Effector memory CD8-positive, alpha-beta T cell (primary cell): ENCODE data around the gene OR2C1.
A peak's percentile ranks its signal among the peaks of the same experiment; 100 is the strongest.

ENCODE experiments used
- ATAC-seq: fragments of 150-1000 bp; cut with Tn5 transposase; replicated peaks from 2 replicates; pipeline ENCODE4 v1.10.0; 2021; ENCODE audit warnings: mild to moderate bottlenecking, moderate library complexity
- DNase-seq, 3 experiments: peaks; one replicate each; pipeline ENCODE4 v3.0.0; 2021
- H3K27ac Mint-ChIP-seq, 2 donors: one replicate each; pipeline ENCODE4 v1.8.0; 2022; ENCODE audit warnings: mild to moderate bottlenecking in 2 of 2, mixed read lengths in 2 of 2, moderate library complexity in 2 of 2
- H3K27me3 Mint-ChIP-seq, 2 donors: one replicate each; pipeline ENCODE4 v1.8.0; 2022; ENCODE audit warnings: mixed read lengths in 2 of 2
- H3K36me3 Mint-ChIP-seq: one replicate; pipeline ENCODE4 v1.8.0; 2022; ENCODE audit warnings: mild to moderate bottlenecking, moderate library complexity, mixed read lengths; ENCODE audit not compliant: insufficient read depth
- H3K4me1 Mint-ChIP-seq, 2 donors: one replicate each; pipeline ENCODE4 v1.8.0; 2022; ENCODE audit warnings: low read depth in 2 of 2, mixed read lengths in 2 of 2
- H3K4me3 Mint-ChIP-seq, 2 donors: one replicate each; pipeline ENCODE4 v1.8.0; 2022; ENCODE audit warnings: mild to moderate bottlenecking in 2 of 2, mixed read lengths in 2 of 2, moderate library complexity in 2 of 2
- H3K9me3 Mint-ChIP-seq, 2 donors: one replicate each; pipeline ENCODE4 v1.8.0; 2022; ENCODE audit warnings: mixed read lengths in 2 of 2
- total RNA-seq, 9 experiments: gene quantifications; one replicate each; lab custom pipeline; 2026; lab: John Stamatoyannopoulos, UW

OR2C1 gene
- total RNA-seq = 0 to 0.10 (median 0) reads per million in 9 experiments

DNA sequence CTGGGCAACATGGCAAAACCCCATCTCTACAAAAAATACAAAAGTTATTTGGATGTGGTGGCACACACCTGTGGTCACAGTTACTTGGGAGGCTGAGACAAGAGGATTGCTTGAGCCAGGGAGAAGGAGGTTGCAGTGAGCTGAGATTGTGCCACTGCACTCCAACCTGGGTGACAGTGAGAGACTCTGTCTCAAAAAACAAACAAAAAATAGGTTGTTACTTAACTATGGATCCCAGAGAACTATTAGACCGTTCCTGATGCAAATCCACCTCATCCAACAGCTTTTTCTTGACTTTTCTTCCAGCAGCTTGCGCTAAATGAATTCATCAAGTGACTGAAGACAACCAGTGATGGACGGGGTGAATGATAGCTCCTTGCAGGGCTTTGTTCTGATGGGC, at the start of gene OR2C1:
TSS of gene OR2C1 (plus strand) at position 301 of the 400 bp plus-strand sequence. CDS start at position 353, 52 bp downstream.
- Mint-ChIP-seq H3K36me3 (no peaks in the 10 kb centered on the region), H3K4me1 (no peaks in the 10 kb centered on the region), H3K4me3 (no peak within 1 kb of the TSS), H3K27me3 (peaks cover 28 to 34% of the 10 kb centered on the region in 2 donors), H3K9me3 (peaks cover 0 to 8% of the 10 kb centered on the region in 2 donors), H3K27ac (peak within 1 kb of the TSS in 1 of 2 donors; percentile 23)
- ATAC-seq = no peak
- DNase-seq = no peak

DNA sequence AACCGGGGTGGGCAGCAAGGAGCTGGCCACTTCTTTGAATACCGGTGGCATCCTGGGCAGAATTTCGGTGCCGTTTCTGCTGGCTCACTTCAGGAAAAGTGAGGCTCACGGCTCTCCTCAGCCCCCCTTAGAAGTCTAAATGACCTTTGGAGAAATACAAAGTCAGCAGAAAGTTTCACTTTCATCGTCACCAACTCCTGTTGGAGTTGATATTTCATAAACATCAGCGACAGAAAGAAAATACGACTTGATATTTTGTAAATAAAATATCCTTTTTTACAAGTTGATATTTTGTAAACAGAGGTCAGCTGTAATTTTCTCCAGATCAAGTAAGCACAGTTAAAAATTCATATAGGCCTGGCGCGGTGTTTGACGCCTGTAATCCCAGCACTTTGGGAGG, 49.6 kb upstream of the OR2C1 start:
- peak overlapping the region; percentile 77 to 88 for H3K27ac Mint-ChIP-seq
- peak overlapping the region; percentile 75 to 80 for H3K4me3 Mint-ChIP-seq
- DNase-seq (no peak), ATAC-seq (no peak)
- H3K4me1 Mint-ChIP-seq = peaks cover 6 to 11% of the 10 kb centered on the region in 2 donors
- H3K27me3 Mint-ChIP-seq = no peaks in the 10 kb centered on the region
- H3K9me3 Mint-ChIP-seq = peaks cover 5 to 17% of the 10 kb centered on the region in 2 donors
- H3K36me3 Mint-ChIP-seq = peaks cover 36% of the 10 kb centered on the region

DNA sequence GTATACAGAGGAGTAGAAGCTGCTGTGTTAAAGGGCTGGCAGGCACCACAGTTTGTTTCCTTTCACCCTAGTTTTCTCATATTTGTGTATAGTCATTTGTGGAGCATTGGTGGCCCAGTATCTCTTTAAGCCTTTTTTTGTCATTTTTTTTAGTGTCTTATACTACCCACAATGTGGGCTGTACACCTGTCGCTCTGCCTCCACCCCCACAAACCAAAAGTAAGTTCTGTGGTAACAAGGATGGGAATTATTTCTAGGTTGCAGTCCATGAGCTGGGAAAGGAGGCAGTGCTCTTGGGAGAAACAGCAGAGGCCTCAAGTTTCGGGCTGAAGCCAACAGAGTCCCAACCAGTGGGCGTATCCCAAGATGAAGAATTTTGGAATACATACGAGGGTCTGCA, 44.2 kb upstream of the OR2C1 start:
- Mint-ChIP-seq H3K9me3 (peaks cover 16 to 29% of the 10 kb centered on the region in 2 donors), H3K4me3 (no peak overlapping the region), H3K27ac (no peak overlapping the region), H3K36me3 (peaks cover 30% of the 10 kb centered on the region), H3K27me3 (no peaks in the 10 kb centered on the region), H3K4me1 (peaks cover 2 to 5% of the 10 kb centered on the region in 2 donors)
- DNase-seq = no peak
- ATAC-seq = no peak

DNA sequence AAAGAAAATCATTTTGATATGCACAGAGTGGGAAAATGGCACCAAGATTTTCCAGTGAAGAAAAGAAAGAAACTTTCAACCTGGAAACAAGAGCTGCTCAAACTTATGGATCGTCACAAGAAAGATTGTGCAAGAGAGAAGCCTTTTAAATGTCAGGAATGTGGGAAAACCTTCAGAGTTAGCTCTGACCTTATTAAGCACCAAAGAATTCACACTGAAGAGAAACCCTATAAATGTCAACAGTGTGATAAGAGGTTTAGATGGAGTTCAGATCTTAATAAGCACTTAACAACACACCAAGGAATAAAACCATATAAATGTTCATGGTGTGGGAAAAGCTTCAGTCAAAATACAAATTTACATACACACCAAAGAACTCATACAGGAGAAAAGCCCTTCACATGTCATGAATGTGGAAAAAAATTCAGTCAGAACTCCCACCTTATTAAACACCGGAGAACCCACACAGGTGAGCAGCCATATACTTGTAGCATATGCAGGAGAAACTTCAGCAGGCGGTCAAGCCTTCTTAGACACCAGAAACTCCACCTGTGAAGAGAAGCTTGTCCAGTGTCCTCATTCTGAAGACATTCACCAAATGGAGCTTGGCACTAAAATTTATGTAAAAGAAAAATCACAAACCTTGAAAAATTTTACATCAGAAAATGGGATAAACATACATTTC, 38.2 kb upstream of the OR2C1 start:
- no peak overlapping the region for H3K4me3 Mint-ChIP-seq
- peaks cover 19 to 33% of the 10 kb centered on the region in 2 donors for H3K9me3 Mint-ChIP-seq
- H3K27ac Mint-ChIP-seq = no peak overlapping the region
- no peaks in the 10 kb centered on the region for H3K27me3 Mint-ChIP-seq
- no peak for DNase-seq
- ATAC-seq = no peak
- peaks cover 24% of the 10 kb centered on the region for H3K36me3 Mint-ChIP-seq
- peaks cover 0 to 2% of the 10 kb centered on the region in 2 donors for H3K4me1 Mint-ChIP-seq

DNA sequence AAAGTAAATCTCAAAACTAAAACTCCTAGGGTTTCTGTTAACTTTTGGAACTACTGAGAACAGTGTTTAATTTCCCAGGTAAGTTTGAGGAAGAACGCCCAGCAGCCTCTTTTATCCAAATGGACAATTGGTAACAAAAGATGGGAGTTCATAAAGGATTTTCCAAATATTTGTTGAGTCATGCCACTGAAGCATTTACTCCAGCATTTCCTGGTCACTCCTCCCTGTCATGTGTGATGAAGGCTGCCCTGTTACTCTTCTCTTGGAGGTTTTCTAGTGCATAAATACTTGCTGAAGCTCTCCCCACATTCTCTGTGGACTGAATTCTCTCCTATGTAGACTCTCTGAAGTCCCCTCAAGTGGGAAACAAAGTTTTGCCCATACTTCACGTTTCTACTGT, 33.9 kb upstream of the OR2C1 start:
- Mint-ChIP-seq H3K27ac (no peak overlapping the region), H3K4me1 (no peaks in the 10 kb centered on the region), H3K4me3 (no peak overlapping the region), H3K9me3 (peaks cover 5 to 13% of the 10 kb centered on the region in 2 donors), H3K36me3 (peaks cover 4% of the 10 kb centered on the region), H3K27me3 (no peaks in the 10 kb centered on the region)
- DNase-seq (no peak), ATAC-seq (no peak)

DNA sequence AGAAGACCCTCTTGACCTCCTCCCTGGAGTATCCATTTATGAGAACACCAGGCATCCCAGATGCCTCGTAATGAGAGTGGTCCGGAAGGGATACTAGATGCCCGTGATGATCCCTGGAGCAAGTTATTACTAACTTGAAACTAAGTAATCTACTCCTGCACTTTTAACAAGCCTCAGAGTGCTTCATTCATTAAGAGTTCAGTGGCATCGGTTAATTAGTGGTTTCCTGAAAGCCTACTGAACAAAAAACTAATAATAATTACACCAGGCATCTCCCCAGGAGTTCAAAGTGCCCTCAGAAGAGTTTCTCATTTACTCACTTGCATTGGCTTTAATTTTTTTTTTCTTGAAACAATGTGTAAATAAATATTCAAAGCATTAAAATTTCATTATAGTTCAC, 28.2 kb upstream of the OR2C1 start:
- H3K27me3 Mint-ChIP-seq = no peaks in the 10 kb centered on the region
- H3K4me3 Mint-ChIP-seq = no peak overlapping the region
- no peak overlapping the region for H3K27ac Mint-ChIP-seq
- ATAC-seq = no peak
- H3K9me3 Mint-ChIP-seq = peaks cover 3 to 10% of the 10 kb centered on the region in 2 donors
- H3K4me1 Mint-ChIP-seq = no peaks in the 10 kb centered on the region
- DNase-seq = no peak
- no peaks in the 10 kb centered on the region for H3K36me3 Mint-ChIP-seq

DNA sequence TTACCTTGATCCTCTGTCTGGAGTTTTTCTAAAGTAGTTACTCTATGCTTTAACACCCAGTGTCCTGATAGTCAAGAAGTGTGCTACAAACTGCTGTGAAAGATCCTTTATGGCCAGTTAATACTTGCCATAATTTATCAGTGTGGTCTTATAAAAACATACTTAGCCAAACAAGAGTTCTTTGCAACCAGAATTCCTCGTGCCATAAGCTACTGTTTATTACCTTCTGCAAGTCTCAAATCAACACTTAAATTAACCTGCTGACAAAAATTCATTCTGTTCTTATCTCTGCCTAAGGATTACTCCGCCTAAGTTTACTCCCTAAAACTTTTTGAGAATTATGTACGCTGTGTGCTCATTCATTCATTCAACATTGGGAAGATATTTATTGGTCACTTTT, 27.6 kb upstream of the OR2C1 start:
- Mint-ChIP-seq H3K4me3 (no peak overlapping the region), H3K27me3 (no peaks in the 10 kb centered on the region), H3K36me3 (no peaks in the 10 kb centered on the region), H3K9me3 (peaks cover 3 to 10% of the 10 kb centered on the region in 2 donors), H3K27ac (no peak overlapping the region), H3K4me1 (no peaks in the 10 kb centered on the region)
- ATAC-seq = no peak
- DNase-seq = no peak

DNA sequence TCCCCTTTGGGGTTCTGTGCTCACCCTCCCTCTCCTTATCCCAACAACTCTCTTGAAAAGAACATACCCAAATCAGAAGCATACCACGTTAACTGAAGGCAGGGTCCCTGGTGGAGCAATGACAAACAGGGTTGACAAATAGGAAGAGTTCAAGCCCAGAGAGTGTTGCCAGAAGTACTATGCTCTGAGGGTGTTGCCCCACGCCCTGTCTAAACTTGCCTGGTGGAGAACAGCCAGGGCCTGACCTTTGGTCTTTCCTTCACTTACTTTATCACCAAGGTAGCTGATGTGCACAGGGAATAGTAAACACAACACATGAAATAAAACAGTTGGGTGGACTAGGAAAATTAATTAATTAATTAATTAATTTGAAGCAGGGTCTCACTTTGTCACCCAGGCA, 27.0 kb upstream of the OR2C1 start:
- no peak overlapping the region for H3K27ac Mint-ChIP-seq
- no peaks in the 10 kb centered on the region for H3K27me3 Mint-ChIP-seq
- no peaks in the 10 kb centered on the region for H3K4me1 Mint-ChIP-seq
- DNase-seq (no peak), ATAC-seq (no peak)
- H3K36me3 Mint-ChIP-seq = no peaks in the 10 kb centered on the region
- no peak overlapping the region for H3K4me3 Mint-ChIP-seq
- peaks cover 3 to 10% of the 10 kb centered on the region in 2 donors for H3K9me3 Mint-ChIP-seq

DNA sequence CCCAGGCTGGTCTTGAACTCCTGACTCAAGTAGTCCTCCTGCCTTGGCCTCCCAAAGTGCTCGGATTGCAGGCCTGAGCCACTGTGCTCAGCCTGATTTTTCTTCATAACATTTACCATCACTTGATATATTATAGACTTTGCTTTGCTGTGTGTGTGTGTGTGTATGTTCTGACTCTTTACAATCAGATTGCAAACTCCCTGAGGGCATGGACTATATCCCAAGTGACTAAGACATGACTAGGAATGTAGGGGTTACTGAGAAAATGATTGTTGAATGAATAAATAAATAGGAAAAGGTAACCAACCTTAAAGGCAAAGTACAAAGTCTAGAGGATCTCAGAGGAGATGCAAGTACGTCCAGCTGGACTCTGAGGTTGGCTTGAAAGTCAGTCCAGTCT, 9.6 kb upstream of the OR2C1 start:
- no peak overlapping the region for H3K4me3 Mint-ChIP-seq
- no peak overlapping the region for H3K27ac Mint-ChIP-seq
- peaks cover 4% of the 10 kb centered on the region for H3K36me3 Mint-ChIP-seq
- no peak for DNase-seq
- no peaks in the 10 kb centered on the region for H3K9me3 Mint-ChIP-seq
- ATAC-seq = no peak
- no peaks in the 10 kb centered on the region for H3K4me1 Mint-ChIP-seq
- peaks cover 0 to 10% of the 10 kb centered on the region in 2 donors for H3K27me3 Mint-ChIP-seq

DNA sequence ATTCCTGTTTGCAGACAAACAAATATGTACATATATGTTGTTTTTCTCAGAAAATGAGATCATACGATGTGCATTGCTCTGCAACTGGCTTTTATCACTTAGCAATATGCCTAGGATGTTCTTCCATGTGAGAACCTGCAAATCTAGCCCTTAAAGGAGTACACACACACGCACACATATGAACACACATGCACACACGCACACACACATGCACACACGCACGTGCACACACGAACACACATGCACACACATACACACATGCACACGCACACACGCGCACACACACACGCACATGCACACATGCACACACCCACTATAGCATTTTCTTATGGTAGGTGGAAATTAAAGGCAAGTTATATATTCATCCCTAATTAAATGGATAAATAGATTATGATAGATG, 8.1 kb upstream of the OR2C1 start:
- H3K27me3 Mint-ChIP-seq = peaks cover 0 to 10% of the 10 kb centered on the region in 2 donors
- no peaks in the 10 kb centered on the region for H3K4me1 Mint-ChIP-seq
- no peak for ATAC-seq
- H3K27ac Mint-ChIP-seq = no peak overlapping the region
- peaks cover 4% of the 10 kb centered on the region for H3K36me3 Mint-ChIP-seq
- no peaks in the 10 kb centered on the region for H3K9me3 Mint-ChIP-seq
- no peak overlapping the region for H3K4me3 Mint-ChIP-seq
- DNase-seq = no peak

DNA sequence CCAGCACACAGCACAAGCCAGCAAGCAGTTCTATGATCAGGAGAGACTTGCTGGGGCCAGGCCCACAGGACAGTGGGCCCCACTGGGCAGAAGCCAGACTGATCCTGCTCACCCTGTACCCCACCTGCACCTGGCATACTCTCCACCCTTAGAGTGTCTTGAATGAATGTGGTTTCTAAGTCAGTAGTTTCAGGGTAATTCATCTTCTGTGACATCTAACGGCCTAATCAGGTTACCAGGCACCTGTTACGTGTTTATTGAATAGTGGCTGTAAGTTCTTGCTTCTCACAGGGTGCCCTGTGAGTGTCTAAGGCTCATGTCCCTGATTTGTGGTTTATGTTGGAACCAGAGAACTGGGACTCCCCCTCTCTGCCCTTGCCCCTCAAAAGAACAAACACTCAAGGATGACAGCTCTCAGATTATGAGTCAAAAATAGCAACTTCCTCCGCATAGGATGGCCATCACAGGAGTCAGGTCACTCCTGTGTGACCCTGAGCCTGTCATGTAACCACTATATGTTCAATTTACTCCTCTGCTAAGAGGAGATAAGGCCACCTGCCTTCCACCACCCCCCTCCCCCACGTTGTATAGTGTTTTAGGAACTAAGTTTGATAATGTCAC, 7.0 kb upstream of the OR2C1 start:
- DNase-seq = no peak
- Mint-ChIP-seq H3K27ac (no peak overlapping the region), H3K9me3 (no peaks in the 10 kb centered on the region), H3K4me3 (no peak overlapping the region), H3K36me3 (peaks cover 4% of the 10 kb centered on the region), H3K27me3 (peaks cover 0 to 10% of the 10 kb centered on the region in 2 donors), H3K4me1 (no peaks in the 10 kb centered on the region)
- ATAC-seq = no peak

DNA sequence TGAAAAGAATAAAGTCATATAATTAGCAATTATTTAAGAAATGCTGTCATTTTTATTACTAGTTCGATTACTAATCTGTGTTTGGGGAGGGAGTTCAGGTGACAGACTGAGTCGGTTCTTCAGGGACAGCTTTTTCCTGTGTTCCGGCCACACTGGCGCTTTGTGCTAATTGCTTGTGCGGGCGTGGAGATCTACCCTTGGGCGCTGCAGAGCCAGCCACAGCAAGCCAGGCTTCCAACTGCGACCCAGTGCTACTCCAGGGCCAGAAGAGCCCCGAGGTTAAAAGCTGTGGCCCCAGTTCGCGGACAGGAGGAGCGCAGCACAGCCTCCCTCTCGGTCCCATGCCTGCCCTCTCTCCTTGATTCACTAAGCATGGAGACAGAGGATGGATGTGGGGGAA, 6.5 kb upstream of the OR2C1 start:
- H3K4me1 Mint-ChIP-seq = no peaks in the 10 kb centered on the region
- no peak overlapping the region for H3K27ac Mint-ChIP-seq
- no peak overlapping the region for H3K4me3 Mint-ChIP-seq

DNA sequence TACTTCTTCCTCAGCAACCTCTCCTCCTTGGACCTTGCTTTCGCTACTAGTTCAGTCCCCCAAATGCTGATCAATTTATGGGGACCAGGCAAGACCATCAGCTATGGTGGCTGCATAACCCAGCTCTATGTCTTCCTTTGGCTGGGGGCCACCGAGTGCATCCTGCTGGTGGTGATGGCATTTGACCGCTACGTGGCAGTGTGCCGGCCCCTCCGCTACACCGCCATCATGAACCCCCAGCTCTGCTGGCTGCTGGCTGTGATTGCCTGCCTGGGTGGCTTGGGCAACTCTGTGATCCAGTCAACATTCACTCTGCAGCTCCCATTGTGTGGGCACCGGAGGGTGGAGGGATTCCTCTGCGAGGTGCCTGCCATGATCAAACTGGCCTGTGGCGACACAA, 429 bp downstream of the OR2C1 start:
- ATAC-seq (no peak), DNase-seq (no peak)
- Mint-ChIP-seq H3K27ac (peak overlapping the region in 1 of 2 donors; percentile 23), H3K9me3 (peaks cover 2 to 11% of the 10 kb centered on the region in 2 donors), H3K4me3 (no peak overlapping the region), H3K27me3 (peaks cover 34 to 40% of the 10 kb centered on the region in 2 donors), H3K4me1 (no peaks in the 10 kb centered on the region), H3K36me3 (no peaks in the 10 kb centered on the region)

More for the DNA sequence above, 6.5 kb upstream of the OR2C1 start:
- DNase-seq (no peak), ATAC-seq (no peak)
- Mint-ChIP-seq H3K9me3 (no peaks in the 10 kb centered on the region), H3K36me3 (peaks cover 4% of the 10 kb centered on the region), H3K27me3 (peaks cover 0 to 10% of the 10 kb centered on the region in 2 donors)

DNA sequence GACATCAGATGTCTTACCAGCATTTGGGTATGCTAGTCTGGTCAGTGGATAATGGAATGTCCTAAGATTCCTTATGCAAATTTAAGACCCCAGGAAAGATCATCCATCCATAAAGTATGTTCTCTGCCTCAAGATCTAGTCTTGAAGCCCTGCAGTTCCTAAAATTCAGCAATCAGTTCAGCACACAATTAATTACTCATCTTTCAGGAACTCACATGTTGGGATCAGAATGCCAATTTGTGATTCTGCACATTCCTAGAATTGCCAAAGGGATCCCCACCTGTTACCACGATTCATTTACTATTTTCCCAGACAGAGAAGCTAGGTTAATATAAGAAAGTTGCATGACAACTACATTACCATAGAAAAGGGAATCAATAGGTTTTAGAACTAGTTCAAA, 3.2 kb downstream of the OR2C1 start:
- no peak overlapping the region for H3K27ac Mint-ChIP-seq
- H3K9me3 Mint-ChIP-seq = peaks cover 2 to 11% of the 10 kb centered on the region in 2 donors
- no peak for ATAC-seq
- no peaks in the 10 kb centered on the region for H3K4me1 Mint-ChIP-seq
- DNase-seq = no peak
- peaks cover 40 to 50% of the 10 kb centered on the region in 2 donors for H3K27me3 Mint-ChIP-seq
- no peak overlapping the region for H3K4me3 Mint-ChIP-seq
- H3K36me3 Mint-ChIP-seq = no peaks in the 10 kb centered on the region
